Loucy (cell line): ENCODE measurements around the gene KCTD12.

Experiments used
- EZH2phosphoT487 ChIP-seq: fragments of 200-600 bp; IDR thresholded peaks from 2 replicates; pipeline ENCODE4 v1.6.1; 2018; ENCODE audit warnings: antibody characterized with exemption, mild to moderate bottlenecking, moderate library complexity, borderline replicate concordance
- TF ChIP-seq, protein P1 (sequence below): fragments of 200-600 bp; sonication (generic); conservative IDR thresholded peaks from 2 replicates; pipeline ENCODE4 v1.5.1; 2014; ENCODE audit warnings: mild to moderate bottlenecking, antibody characterized with exemption, low read length

DNA sequence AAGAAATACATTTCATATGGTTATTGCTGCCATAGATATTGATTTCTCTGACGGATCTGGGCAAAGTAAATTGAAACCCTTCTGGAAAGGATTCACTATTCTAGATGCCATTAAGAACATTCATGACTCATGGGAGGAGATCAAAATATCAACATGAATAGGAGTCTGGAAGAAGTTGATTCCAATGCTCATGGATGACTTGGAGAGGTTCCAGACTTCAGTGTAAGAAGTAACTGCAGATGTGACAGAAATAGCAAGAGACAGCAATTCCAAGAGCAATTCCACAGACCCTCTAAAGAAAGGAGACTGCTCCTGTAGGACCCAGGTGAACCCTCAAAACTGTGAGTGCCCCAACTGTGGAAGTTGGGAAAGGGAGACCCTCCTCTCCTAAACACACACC is 30.9 kb upstream of the KCTD12 start:
- TF ChIP-seq, protein P1, sequence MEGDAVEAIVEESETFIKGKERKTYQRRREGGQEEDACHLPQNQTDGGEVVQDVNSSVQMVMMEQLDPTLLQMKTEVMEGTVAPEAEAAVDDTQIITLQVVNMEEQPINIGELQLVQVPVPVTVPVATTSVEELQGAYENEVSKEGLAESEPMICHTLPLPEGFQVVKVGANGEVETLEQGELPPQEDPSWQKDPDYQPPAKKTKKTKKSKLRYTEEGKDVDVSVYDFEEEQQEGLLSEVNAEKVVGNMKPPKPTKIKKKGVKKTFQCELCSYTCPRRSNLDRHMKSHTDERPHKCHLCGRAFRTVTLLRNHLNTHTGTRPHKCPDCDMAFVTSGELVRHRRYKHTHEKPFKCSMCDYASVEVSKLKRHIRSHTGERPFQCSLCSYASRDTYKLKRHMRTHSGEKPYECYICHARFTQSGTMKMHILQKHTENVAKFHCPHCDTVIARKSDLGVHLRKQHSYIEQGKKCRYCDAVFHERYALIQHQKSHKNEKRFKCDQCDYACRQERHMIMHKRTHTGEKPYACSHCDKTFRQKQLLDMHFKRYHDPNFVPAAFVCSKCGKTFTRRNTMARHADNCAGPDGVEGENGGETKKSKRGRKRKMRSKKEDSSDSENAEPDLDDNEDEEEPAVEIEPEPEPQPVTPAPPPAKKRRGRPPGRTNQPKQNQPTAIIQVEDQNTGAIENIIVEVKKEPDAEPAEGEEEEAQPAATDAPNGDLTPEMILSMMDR = no peak
- no peak for TF ChIP-seq EZH2phosphoT487
